Fibroblast of mammary gland (primary cell): ENCODE results near the gene CST7.

Source experiments
- DNase-seq: peaks from one replicate; pipeline ENCODE4 v3.0.0-alpha.2; 2010; ENCODE audit warnings: low read depth
- H3K4me3 ChIP-seq: 2 replicates; pipeline ENCODE4 v1.5.1; 2011; ENCODE audit warnings: low read depth, mild to moderate bottlenecking, low read length, moderate library complexity; ENCODE audit not compliant: control insufficient read depth
- CTCF ChIP-seq: conservative IDR thresholded peaks from 2 replicates; pipeline ENCODE4 v1.5.1; 2011; ENCODE audit warnings: low read depth, low read length, inconsistent platforms; ENCODE audit not compliant: control insufficient read depth, insufficient read depth

Gene CST7

GRCh38 chr20:24911461-24911860, 37.6 kb upstream of the CST7 start:
- no peak for DNase-seq
- TF ChIP-seq CTCF: no peak

GRCh38 chr20:24912397-24913075, 36.5 kb upstream of the CST7 start:
- DNase-seq: no peak
- H3K4me3 ChIP-seq: no peak overlapping the region
- TF ChIP-seq CTCF: no peak

More at GRCh38 chr20:24911461-24911860, 37.6 kb upstream of the CST7 start:
- no peak overlapping the region for H3K4me3 ChIP-seq

- H3K4me3 ChIP-seq: no peak overlapping the region
- TF ChIP-seq CTCF: no peak
- no peak for DNase-seq
These were observed 35.9 kb upstream of the CST7 start for GRCh38 chr20:24913076-24913628.

- H3K4me3 ChIP-seq: no peak overlapping the region
- no peak for TF ChIP-seq CTCF
- no peak for DNase-seq
These were observed 34.5 kb upstream of the CST7 start for GRCh38 chr20:24914388-24915241.

- DNase-seq: no peak
- TF ChIP-seq CTCF: no peak
- H3K4me3 ChIP-seq: no peak overlapping the region
These were observed 33.6 kb upstream of the CST7 start for GRCh38 chr20:24915440-24915839.

GRCh38 chr20:24915892-24916291, 33.2 kb upstream of the CST7 start:
- no peak for DNase-seq
- no peak for TF ChIP-seq CTCF
- no peak overlapping the region for H3K4me3 ChIP-seq
